ENCODE measurements around the gene LRRC32.

DNA sequence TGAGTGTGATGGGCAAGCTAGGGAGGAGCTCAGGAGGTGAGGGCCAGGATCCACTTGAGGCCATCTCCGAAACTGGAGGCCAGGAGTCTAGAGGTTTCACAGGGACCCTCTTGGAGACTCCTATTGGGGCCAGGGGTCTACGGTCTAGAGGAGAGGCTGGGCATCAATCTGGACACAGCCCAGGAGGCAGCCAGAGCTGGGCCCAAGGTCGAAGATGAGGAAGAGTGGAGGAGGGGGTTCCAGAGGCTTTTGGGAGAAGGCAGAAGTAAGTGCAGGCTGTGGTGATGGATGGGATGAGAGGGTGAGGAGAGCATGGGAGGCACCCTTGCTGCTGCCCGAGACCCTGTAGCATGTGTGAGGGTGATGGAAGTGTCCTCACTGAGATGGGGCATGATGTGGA is 56.6 kb downstream of the LRRC32 start:
- TF ChIP-seq, protein P1, sequence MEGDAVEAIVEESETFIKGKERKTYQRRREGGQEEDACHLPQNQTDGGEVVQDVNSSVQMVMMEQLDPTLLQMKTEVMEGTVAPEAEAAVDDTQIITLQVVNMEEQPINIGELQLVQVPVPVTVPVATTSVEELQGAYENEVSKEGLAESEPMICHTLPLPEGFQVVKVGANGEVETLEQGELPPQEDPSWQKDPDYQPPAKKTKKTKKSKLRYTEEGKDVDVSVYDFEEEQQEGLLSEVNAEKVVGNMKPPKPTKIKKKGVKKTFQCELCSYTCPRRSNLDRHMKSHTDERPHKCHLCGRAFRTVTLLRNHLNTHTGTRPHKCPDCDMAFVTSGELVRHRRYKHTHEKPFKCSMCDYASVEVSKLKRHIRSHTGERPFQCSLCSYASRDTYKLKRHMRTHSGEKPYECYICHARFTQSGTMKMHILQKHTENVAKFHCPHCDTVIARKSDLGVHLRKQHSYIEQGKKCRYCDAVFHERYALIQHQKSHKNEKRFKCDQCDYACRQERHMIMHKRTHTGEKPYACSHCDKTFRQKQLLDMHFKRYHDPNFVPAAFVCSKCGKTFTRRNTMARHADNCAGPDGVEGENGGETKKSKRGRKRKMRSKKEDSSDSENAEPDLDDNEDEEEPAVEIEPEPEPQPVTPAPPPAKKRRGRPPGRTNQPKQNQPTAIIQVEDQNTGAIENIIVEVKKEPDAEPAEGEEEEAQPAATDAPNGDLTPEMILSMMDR (IDR thresholded peaks at IDR 0.05): no peak
- TF ChIP-seq POLR2AphosphoS5 (IDR thresholded peaks at IDR 0.05) (no peak), POLR2A (IDR thresholded peaks at IDR 0.05) (no peak), EP300 (IDR thresholded peaks at IDR 0.05) (no peak)
